Measurements from ENCODE around the gene LRRC45.
"Not testable (repeated sequence)": the region's sequence is repeated elsewhere in the genome, so short reads cannot be mapped to it uniquely, and the experiment has no call there.

Gene LRRC45

DNA sequence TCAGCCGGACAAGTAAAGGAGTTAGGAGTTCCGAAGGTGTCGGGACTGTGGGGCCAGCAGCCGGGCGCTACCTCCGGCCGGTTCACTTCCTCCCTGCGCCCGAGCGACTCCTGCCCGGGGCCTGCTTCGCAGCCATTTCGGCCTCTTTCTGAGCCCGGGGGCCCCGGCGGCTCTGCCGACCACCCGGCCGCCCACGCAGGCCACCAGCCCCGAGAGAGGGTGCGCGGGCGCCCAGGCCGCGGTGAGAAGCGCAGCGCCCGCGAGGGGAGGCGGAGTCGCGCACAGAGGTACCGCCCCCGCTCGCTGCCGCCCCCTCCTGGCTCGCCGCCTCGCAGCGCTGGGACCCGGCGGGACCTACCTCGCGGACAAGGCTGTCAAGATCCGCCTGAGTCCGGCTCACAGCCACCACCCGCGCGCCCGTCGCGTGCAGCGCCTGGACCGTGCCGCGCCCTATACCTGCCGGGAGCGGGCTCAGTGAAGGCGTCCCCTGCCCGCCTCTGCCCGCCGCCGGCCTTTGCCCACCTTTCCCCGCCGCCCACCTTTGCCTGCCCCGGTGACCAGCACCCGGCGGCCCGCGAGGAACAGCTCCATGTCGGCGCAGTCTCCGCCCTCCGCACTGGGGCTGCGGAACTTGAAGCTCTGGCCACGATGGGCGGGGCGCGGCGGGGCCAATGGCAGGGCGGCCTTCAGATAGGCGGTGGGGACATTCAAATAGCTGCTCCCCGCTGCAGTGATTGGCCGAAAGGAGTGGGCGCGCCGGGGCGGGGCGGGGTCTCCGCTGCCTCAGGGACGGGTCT lies 14.2 kb downstream of the LRRC45 start, which contains the start of gene DCXR:
DCXR (minus strand) TSS at position 606 of the 797 bp plus-strand sequence; CDS start at position 591, 15 bp downstream.
- Mint-ChIP-seq H3K27ac (peak within 1 kb of the TSS; percentile 97), H3K9me3 (no peaks in the 10 kb centered on the region), H3K4me3 (peak within 1 kb of the TSS; percentile 83), H3K27me3 (ENCODE audit: low read depth) (no peaks in the 10 kb centered on the region), H3K36me3 (ENCODE audit: low read depth) (peaks cover 9% of the 10 kb centered on the region), H3K4me1 (ENCODE audit: low read depth) (peaks cover 19% of the 10 kb centered on the region)
- DNase-seq (ENCODE audit: low spot score), result peak; percentile 98

DNA sequence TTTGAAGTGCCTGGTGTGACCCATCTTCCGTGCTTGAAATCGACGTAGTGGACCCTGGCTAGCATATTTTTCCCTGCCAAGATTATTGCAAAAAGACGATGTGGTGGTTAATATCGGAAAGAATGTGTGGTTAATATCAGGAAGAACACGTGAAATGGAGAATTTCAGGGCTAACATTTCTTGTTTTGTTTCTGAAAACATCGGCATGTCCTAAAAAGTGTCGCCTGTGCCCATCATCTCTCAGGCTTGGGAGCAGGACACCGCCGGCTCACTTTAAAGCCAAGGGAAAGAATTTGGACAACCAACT lies 14.7 kb downstream of the LRRC45 start:
- H3K36me3 Mint-ChIP-seq (ENCODE audit: low read depth), result peaks cover 8% of the 10 kb centered on the region
- H3K9me3 Mint-ChIP-seq, result no peaks in the 10 kb centered on the region
- peak overlapping the region; percentile 97 for H3K27ac Mint-ChIP-seq
- H3K4me1 Mint-ChIP-seq (ENCODE audit: low read depth), result peaks cover 19% of the 10 kb centered on the region
- no peaks in the 10 kb centered on the region for H3K27me3 Mint-ChIP-seq (ENCODE audit: low read depth)
- peak overlapping the region; percentile 83 for H3K4me3 Mint-ChIP-seq
- no peak for DNase-seq (ENCODE audit: low spot score)

DNA sequence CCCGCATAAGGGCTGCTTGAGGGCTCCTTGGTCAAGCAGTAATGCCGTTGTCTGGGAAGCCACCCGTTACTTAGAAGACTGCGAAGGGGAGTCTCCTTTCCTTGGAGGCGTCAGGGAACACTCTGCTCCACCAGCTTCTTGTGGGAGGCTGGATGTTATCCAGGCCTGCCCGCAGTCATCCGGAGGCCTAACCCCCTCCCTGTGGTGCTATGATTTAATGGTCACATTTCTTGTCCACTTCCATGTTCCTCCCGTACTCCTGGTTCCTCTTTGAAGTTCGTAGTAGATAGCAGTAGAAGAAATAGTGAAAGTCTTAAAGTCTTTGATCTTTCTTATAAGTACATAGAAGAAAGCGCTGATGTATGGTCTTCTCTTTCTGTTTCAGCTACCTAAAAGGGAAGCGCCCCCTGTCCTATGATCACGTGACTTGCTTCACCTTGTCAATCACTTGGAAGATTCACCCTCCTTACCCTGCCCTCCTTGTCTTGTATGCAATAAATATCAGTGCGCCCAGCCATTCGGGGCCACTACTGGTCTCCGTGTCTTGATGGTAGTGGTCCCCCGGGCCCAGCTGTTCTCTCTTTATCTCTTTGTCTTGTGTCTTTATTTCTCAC lies 15.8 kb downstream of the LRRC45 start:
- not testable (repeated sequence) for DNase-seq (ENCODE audit: low spot score); H3K27me3 Mint-ChIP-seq (ENCODE audit: low read depth); H3K4me3 Mint-ChIP-seq; H3K9me3 Mint-ChIP-seq; H3K36me3 Mint-ChIP-seq (ENCODE audit: low read depth)
- Mint-ChIP-seq H3K27ac (peak overlapping the region; percentile 8), H3K4me1 (ENCODE audit: low read depth) (peaks cover 19% of the 10 kb centered on the region)

DNA sequence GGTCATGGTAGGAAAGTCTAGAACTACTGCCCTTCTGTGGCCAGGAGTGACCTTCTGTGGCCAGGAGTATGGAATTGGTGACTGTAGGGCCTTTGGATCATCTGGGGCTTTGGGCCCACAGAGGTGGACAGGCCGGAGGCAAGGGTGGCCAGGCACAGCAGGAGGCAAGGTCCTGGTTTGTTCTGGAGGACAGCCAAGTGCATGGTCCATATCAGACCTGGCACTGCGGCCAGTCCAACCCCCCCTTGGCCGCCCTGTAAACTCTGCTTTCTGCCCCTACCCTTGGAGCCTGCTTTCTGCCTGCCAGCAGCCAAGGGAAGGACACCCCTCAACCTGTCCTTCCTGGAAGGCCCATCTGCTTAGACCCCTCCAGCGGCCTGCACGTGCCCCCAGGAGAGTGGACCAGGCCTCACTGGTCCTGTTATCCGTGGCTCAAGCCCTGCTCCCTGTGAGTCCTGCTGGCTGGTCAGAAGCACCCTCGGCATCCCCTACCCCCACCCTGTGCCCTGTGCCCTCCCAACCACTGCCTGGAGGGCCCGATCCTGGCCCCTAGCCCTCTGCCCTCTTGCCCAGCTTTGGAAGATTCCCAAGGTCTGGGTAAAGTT lies 16.7 kb downstream of the LRRC45 start:
- Mint-ChIP-seq H3K27me3 (ENCODE audit: low read depth) (no peaks in the 10 kb centered on the region), H3K4me3 (no peak overlapping the region), H3K4me1 (ENCODE audit: low read depth) (peaks cover 19% of the 10 kb centered on the region), H3K9me3 (no peaks in the 10 kb centered on the region), H3K36me3 (ENCODE audit: low read depth) (peaks cover 6% of the 10 kb centered on the region), H3K27ac (no peak overlapping the region)
- no peak for DNase-seq (ENCODE audit: low spot score)

DNA sequence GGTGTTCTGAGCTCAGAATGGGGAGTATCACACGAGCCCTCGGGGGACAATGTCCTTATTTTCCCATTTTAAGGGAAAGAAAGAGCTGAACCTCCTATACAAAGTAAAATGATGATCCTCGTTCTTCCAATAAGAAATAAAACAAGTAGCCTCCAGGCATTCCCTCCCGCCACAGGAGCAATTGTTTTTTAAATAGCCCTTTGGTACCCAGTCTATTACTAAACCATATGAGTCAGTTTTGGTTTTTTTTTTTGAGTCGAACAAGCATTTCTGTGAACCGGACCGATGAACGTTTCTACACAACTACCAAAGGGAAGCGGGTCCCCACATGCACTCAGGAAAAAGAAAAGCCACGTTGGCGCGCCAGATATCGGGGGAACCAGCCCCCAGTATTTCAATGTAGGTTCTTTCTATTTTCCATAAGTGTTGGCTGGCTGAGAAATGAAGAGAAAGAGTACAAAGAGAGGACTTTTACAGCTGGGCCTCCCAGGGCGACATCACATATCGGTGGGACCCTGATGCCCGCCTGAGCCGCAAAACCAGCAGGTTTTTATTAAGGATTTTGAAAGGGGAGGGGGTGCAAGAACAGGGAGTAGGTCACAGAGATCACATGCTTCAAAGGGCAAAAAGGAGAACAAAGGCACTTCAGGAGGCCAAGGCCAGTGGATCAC lies 18.2 kb downstream of the LRRC45 start:
- H3K4me1 Mint-ChIP-seq (ENCODE audit: low read depth), result peaks cover 12% of the 10 kb centered on the region
- no peak for DNase-seq (ENCODE audit: low spot score)
- H3K9me3 Mint-ChIP-seq, result no peaks in the 10 kb centered on the region
- no peaks in the 10 kb centered on the region for H3K36me3 Mint-ChIP-seq (ENCODE audit: low read depth)
- no peaks in the 10 kb centered on the region for H3K27me3 Mint-ChIP-seq (ENCODE audit: low read depth)
- H3K27ac Mint-ChIP-seq, result no peak overlapping the region
- no peak overlapping the region for H3K4me3 Mint-ChIP-seq

DNA sequence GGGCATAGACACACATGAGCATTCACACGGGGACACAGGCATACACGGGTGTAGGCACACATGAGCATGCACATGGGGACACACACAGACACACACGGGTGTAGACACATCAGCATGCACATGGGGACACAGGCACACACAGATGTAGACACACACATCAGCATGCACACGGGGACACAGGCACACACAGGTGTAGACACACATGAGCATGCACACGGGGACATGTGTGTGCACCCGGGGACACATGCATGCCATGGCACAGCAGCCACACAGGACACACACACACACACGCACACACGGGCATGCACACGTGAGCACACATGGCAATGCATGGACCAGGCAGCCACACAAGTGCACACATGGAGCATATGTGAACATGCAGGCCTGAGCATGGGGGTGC lies 19.5 kb downstream of the LRRC45 start:
- H3K36me3 Mint-ChIP-seq (ENCODE audit: low read depth), result no peaks in the 10 kb centered on the region
- no peaks in the 10 kb centered on the region for H3K27me3 Mint-ChIP-seq (ENCODE audit: low read depth)
- no peaks in the 10 kb centered on the region for H3K9me3 Mint-ChIP-seq
- peaks cover 12% of the 10 kb centered on the region for H3K4me1 Mint-ChIP-seq (ENCODE audit: low read depth)
- DNase-seq (ENCODE audit: low spot score), result no peak
- H3K27ac Mint-ChIP-seq, result no peak overlapping the region
- no peak overlapping the region for H3K4me3 Mint-ChIP-seq

DNA sequence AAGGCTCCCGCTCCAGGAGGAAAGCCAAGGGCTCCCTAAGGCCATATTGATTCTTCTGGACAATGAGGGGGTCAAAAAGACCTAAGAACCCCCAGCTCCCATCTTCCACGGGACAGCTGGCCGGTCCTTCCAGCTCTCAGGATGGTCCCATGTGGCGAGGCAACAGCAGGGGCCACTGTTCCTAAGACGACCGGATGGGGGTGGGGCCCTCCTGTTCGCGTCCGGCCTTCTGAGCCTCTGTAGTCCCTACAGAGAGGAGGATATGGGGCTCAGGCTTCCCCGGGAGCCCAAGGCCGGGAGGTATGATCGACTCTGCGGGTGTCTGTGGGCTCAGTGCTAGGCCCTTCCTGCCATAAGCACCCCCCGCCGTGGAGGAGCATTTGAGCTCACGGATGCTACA lies 20.4 kb downstream of the LRRC45 start:
- Mint-ChIP-seq H3K36me3 (ENCODE audit: low read depth) (no peaks in the 10 kb centered on the region), H3K4me1 (ENCODE audit: low read depth) (peaks cover 8% of the 10 kb centered on the region), H3K27ac (no peak overlapping the region), H3K9me3 (no peaks in the 10 kb centered on the region), H3K4me3 (no peak overlapping the region), H3K27me3 (ENCODE audit: low read depth) (no peaks in the 10 kb centered on the region)
- DNase-seq (ENCODE audit: low spot score), result no peak

DNA sequence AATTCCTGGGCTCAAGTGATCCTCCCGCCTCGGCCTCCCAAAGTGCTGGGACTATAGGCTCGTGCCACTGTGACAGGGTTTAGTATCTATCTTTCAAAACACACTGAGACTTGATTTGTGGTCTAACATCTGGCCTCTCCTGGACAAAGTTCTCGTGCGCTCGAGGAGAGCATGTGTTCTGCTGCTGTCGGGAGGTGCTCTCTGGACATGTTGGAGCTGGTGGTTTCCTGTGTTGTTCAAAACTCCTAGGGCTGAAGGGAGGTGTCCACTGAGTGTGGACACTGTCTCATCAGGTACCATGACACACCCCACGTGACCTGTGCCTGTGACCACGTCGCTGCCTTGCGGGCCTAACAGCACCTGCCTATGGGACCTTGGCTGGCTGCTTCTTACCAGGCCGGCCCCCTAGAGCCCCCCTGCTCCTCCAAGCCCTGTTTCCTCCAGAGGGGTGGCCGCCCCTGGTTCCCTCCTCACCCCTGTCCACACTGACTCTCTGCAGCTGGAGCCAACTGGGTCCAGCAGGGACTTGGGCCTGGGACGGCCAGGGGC lies 22.9 kb downstream of the LRRC45 start:
- H3K4me3 Mint-ChIP-seq, result no peak overlapping the region
- H3K36me3 Mint-ChIP-seq (ENCODE audit: low read depth), result no peaks in the 10 kb centered on the region
- DNase-seq (ENCODE audit: low spot score), result no peak
- no peaks in the 10 kb centered on the region for H3K9me3 Mint-ChIP-seq
- no peak overlapping the region for H3K27ac Mint-ChIP-seq
- no peaks in the 10 kb centered on the region for H3K4me1 Mint-ChIP-seq (ENCODE audit: low read depth)
- no peaks in the 10 kb centered on the region for H3K27me3 Mint-ChIP-seq (ENCODE audit: low read depth)

DNA sequence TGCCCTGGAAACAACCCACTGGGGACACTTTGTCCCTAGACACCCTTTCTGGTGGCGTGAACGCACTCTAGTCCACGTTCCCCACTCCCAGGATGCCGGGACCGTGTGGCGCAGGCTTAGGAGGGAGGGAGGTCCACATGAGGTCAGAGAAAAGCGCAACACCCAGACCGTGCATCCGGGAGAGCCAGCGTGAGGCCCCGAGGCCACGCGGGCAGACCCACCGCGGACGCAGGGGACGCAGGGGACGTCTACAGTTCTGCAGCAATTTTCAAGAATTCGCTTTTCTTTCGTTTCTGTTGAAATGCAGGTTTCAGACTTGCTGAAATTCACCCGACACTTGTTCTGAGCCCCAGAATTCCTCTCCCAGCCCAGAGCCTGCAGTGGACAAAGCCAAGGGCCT lies 23.8 kb downstream of the LRRC45 start:
- no peak for DNase-seq (ENCODE audit: low spot score)
- no peaks in the 10 kb centered on the region for H3K4me1 Mint-ChIP-seq (ENCODE audit: low read depth)
- H3K4me3 Mint-ChIP-seq, result no peak overlapping the region
- no peaks in the 10 kb centered on the region for H3K27me3 Mint-ChIP-seq (ENCODE audit: low read depth)
- no peaks in the 10 kb centered on the region for H3K36me3 Mint-ChIP-seq (ENCODE audit: low read depth)
- no peaks in the 10 kb centered on the region for H3K9me3 Mint-ChIP-seq
- no peak overlapping the region for H3K27ac Mint-ChIP-seq

DNA sequence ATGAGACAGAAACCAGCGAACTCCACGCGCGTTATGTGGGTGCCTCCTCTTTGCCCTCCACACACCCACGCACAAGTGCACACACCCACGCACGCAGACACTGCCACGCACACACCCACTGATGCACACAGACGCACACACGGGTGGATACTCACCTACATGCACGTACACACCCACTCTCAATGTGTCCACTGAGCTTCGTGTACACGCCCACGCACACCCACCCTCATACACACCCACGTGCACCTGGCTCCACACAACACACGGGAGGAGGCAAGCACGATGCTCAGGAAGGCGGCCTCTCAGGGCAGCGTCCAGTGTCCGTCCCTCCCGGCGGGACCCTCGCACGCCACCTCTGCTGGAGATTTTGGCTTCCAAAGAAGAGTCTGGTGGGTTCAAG lies 24.3 kb downstream of the LRRC45 start:
- H3K4me1 Mint-ChIP-seq (ENCODE audit: low read depth), result no peaks in the 10 kb centered on the region
- H3K27me3 Mint-ChIP-seq (ENCODE audit: low read depth), result no peaks in the 10 kb centered on the region
- no peak overlapping the region for H3K4me3 Mint-ChIP-seq
- DNase-seq (ENCODE audit: low spot score), result no peak
- H3K36me3 Mint-ChIP-seq (ENCODE audit: low read depth), result no peaks in the 10 kb centered on the region
- peak overlapping the region; percentile 71 for H3K27ac Mint-ChIP-seq
- H3K9me3 Mint-ChIP-seq, result no peaks in the 10 kb centered on the region

DNA sequence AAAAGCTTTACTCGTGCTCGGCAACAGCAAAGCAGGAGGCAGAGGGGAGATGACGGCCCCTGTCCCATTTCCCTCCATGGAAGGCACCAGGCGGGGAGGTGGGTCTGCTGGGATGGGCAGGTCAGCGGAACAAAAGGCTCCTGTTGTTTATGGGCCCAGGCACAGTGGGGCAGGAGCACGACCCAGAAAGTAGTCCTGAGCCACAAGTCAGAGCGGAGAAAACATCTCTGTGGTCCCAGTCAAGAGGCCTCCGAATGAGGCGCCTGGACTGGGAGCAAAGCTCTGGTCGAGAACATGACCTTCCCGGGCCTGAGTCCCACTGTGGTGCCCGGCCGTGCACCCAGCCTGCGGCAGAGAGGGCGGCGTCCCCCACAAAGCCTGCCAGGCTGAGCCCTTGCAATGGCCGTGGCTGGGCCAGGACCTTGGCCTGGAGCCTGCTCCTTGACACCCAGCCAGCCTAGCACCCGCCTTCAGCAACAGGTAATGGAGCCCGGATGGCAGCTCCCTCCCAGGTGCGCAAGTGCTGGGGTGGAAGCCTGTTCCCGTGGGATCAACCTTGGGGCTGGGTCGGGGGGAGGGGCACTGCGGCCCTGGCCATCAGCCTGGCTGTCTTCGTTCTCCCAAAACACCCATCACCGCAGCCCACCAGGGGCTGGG lies 24.9 kb downstream of the LRRC45 start:
- Mint-ChIP-seq H3K36me3 (ENCODE audit: low read depth) (peaks cover 2% of the 10 kb centered on the region), H3K4me3 (no peak overlapping the region)

DNA sequence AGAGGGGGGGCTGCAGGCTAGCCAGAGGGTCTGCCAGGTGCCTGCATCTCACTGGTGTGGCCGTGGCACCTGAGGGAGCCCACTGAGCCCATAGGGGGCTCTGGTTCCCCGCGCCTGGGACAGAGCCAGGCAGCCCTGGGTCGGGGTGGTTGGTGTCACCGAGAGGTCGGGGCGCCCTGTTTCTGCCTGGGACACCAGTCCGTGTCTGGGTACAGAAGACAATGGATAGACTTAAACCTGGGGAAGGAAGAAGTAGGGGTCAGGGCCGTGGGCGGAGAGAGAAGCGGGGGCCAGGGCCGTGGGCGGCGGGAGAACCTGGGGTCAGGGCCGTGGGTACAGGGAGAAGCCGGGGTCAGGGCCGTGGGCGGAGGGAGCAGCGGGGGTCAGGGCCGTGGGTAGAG lies 25.5 kb downstream of the LRRC45 start:
- no peak overlapping the region for H3K4me3 Mint-ChIP-seq
- H3K27ac Mint-ChIP-seq, result no peak overlapping the region
- peaks cover 3% of the 10 kb centered on the region for H3K4me1 Mint-ChIP-seq (ENCODE audit: low read depth)

More for the DNA sequence above, 24.9 kb downstream of the LRRC45 start:
- Mint-ChIP-seq H3K27me3 (ENCODE audit: low read depth) (no peaks in the 10 kb centered on the region), H3K9me3 (no peaks in the 10 kb centered on the region), H3K27ac (peak overlapping the region; percentile 71), H3K4me1 (ENCODE audit: low read depth) (no peaks in the 10 kb centered on the region)
- no peak for DNase-seq (ENCODE audit: low spot score)

DNA sequence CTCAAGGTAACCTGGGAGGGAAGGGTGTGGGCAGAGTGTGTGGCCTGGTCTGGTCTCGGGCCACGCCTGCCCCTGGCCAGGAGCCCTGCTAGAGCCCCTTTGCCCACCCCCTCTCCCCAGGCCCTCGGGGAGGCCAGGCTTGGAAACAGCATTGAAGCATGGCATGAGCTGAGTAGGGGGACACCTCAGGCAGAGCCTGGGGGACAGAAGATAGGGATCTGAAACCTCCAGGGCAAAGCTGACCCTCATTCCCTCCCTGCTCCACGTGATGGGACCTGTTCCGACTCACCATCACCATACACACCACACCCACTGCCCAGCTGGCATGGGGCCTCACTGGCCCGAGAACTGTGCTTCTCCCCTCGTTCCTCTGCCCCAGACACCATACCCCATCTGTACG lies 26.0 kb downstream of the LRRC45 start:
- Mint-ChIP-seq H3K4me3 (no peak overlapping the region), H3K27ac (no peak overlapping the region)

More for the DNA sequence above, 25.5 kb downstream of the LRRC45 start:
- Mint-ChIP-seq H3K9me3 (no peaks in the 10 kb centered on the region), H3K36me3 (ENCODE audit: low read depth) (peaks cover 2% of the 10 kb centered on the region), H3K27me3 (ENCODE audit: low read depth) (no peaks in the 10 kb centered on the region)
- no peak for DNase-seq (ENCODE audit: low spot score)

More for the DNA sequence above, 26.0 kb downstream of the LRRC45 start:
- no peaks in the 10 kb centered on the region for H3K9me3 Mint-ChIP-seq
- H3K4me1 Mint-ChIP-seq (ENCODE audit: low read depth), result peaks cover 3% of the 10 kb centered on the region
- no peak for DNase-seq (ENCODE audit: low spot score)
- H3K36me3 Mint-ChIP-seq (ENCODE audit: low read depth), result peaks cover 2% of the 10 kb centered on the region
- H3K27me3 Mint-ChIP-seq (ENCODE audit: low read depth), result no peaks in the 10 kb centered on the region
